Measurements from ENCODE around the gene TP53BP2.
"Not testable (repeated sequence)": the region's sequence is repeated elsewhere in the genome, so short reads cannot be mapped to it uniquely, and the experiment has no call there.

DNA sequence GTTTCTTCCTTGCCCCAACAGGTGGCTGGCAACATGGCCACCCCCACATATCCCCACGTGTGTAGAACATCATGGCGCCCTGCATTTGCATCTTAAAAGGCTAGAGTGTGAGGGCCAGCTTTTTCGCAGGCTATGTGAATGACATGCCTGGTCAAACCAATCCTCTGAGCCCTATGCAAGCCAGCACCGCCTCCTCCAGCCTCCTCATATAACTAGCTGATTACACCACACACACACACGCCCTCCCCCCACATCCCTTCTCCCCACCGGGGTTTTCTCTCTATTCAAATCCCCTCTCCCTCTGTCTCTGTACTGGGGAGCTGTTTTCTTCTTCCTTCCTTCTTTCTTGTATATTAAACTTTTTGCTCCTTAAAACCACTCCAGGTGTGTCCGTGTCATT lies 44.7 kb upstream of the TP53BP2 start:
- TF ChIP-seq, protein P1, sequence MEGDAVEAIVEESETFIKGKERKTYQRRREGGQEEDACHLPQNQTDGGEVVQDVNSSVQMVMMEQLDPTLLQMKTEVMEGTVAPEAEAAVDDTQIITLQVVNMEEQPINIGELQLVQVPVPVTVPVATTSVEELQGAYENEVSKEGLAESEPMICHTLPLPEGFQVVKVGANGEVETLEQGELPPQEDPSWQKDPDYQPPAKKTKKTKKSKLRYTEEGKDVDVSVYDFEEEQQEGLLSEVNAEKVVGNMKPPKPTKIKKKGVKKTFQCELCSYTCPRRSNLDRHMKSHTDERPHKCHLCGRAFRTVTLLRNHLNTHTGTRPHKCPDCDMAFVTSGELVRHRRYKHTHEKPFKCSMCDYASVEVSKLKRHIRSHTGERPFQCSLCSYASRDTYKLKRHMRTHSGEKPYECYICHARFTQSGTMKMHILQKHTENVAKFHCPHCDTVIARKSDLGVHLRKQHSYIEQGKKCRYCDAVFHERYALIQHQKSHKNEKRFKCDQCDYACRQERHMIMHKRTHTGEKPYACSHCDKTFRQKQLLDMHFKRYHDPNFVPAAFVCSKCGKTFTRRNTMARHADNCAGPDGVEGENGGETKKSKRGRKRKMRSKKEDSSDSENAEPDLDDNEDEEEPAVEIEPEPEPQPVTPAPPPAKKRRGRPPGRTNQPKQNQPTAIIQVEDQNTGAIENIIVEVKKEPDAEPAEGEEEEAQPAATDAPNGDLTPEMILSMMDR (IDR thresholded peaks at IDR 0.05), result not testable (repeated sequence)
- TF ChIP-seq POLR2A (IDR thresholded peaks at IDR 0.05), result not testable (repeated sequence)
